ENCODE results near the gene CAB39L.

The CAB39L gene

GRCh38 chr13:49376121-49376520, 67.7 kb downstream of the CAB39L start:
- DNase-seq (ENCODE audit: low spot score) = no peak
- H3K79me1 ChIP-seq (ENCODE audit: low read depth, low read length) = no peaks in the 10 kb centered on the region
- no peaks in the 10 kb centered on the region for H3K4me1 ChIP-seq (ENCODE audit: control insufficient read depth in 2 of 2, insufficient read depth in 1 of 2, low read depth in 1 of 2, low read length in 2 of 2)
- H2AFZ ChIP-seq (ENCODE audit: low read length) = no peak overlapping the region
- H2BK12ac ChIP-seq (ENCODE audit: low read length) = no peak overlapping the region
- H4K91ac ChIP-seq (ENCODE audit: low read depth, low read length, poor library complexity) = no peak overlapping the region
- H2BK5ac ChIP-seq (ENCODE audit: low read length) = no peak overlapping the region
- H2BK15ac ChIP-seq (ENCODE audit: low read length) = no peak overlapping the region
- H3K18ac ChIP-seq (ENCODE audit: low read length) = no peak overlapping the region
- H3K27me3 ChIP-seq (ENCODE audit: control insufficient read depth in 3 of 3, insufficient read depth in 3 of 3, low read depth in 1 of 3, low read length in 3 of 3) = no peaks in the 10 kb centered on the region
- H3K9ac ChIP-seq (ENCODE audit: low read depth, low read length, poor library complexity) = no peak overlapping the region
- no peak overlapping the region for H3K4me3 ChIP-seq (ENCODE audit: low read length in 2 of 2)
- no peak overlapping the region for H3K4ac ChIP-seq (ENCODE audit: low read length)
- no peak overlapping the region for H3K23ac ChIP-seq (ENCODE audit: low read depth, low read length, poor library complexity)
- no peak overlapping the region for H3K27ac ChIP-seq (replicated peaks; ENCODE audit: low read length)
- no peak overlapping the region for H3K14ac ChIP-seq (ENCODE audit: low read length)
- H2AK5ac ChIP-seq (ENCODE audit: low read depth, low read length) = no peak overlapping the region
- no peak overlapping the region for H3K4me2 ChIP-seq (ENCODE audit: insufficient read depth, low read length, poor library complexity, severe bottlenecking)
- H4K8ac ChIP-seq (ENCODE audit: low read depth, low read length) = no peak overlapping the region
- WGBS, 2 donors (ENCODE audit: extremely low coverage in 2 of 2, insufficient read length in 2 of 2, insufficient replicate concordance in 1 of 2) = no CpG with 5 or more reads among the region's 3 CpGs
- H3K36me3 ChIP-seq (replicated peaks in 1 of 2; ENCODE audit: control insufficient read depth in 2 of 2, insufficient read depth in 2 of 2, low read length in 2 of 2) = no peaks in the 10 kb centered on the region
- H2BK120ac ChIP-seq (ENCODE audit: low read depth, low read length) = no peak overlapping the region
- no peaks in the 10 kb centered on the region for H3K9me3 ChIP-seq (replicated peaks in 1 of 2; ENCODE audit: control insufficient read depth in 2 of 2, insufficient read depth in 1 of 2, low read depth in 1 of 2, low read length in 2 of 2)

GRCh38 chr13:49374585-49375290, 69.1 kb downstream of the CAB39L start:
- no peak overlapping the region for H3K4ac ChIP-seq (ENCODE audit: low read length)
- H2BK12ac ChIP-seq (ENCODE audit: low read length) = no peak overlapping the region
- H3K4me2 ChIP-seq (ENCODE audit: insufficient read depth, low read length, poor library complexity, severe bottlenecking) = no peak overlapping the region
- H3K9me3 ChIP-seq (replicated peaks in 1 of 2; ENCODE audit: control insufficient read depth in 2 of 2, insufficient read depth in 1 of 2, low read depth in 1 of 2, low read length in 2 of 2) = no peaks in the 10 kb centered on the region
- H3K18ac ChIP-seq (ENCODE audit: low read length) = no peak overlapping the region
- H3K27me3 ChIP-seq (ENCODE audit: control insufficient read depth in 3 of 3, insufficient read depth in 3 of 3, low read depth in 1 of 3, low read length in 3 of 3) = no peaks in the 10 kb centered on the region
- no peak overlapping the region for H2BK120ac ChIP-seq (ENCODE audit: low read depth, low read length)
- WGBS, 2 donors (ENCODE audit: extremely low coverage in 2 of 2, insufficient read length in 2 of 2, insufficient replicate concordance in 1 of 2) = no CpG with 5 or more reads among the region's 4 CpGs
- H3K27ac ChIP-seq (replicated peaks; ENCODE audit: low read length) = no peak overlapping the region
- no peak overlapping the region for H3K9ac ChIP-seq (ENCODE audit: low read depth, low read length, poor library complexity)
- no peaks in the 10 kb centered on the region for H3K36me3 ChIP-seq (replicated peaks in 1 of 2; ENCODE audit: control insufficient read depth in 2 of 2, insufficient read depth in 2 of 2, low read length in 2 of 2)
- H3K4me1 ChIP-seq (ENCODE audit: control insufficient read depth in 2 of 2, insufficient read depth in 1 of 2, low read depth in 1 of 2, low read length in 2 of 2) = peaks cover 0 to 3% of the 10 kb centered on the region in 2 donors
- H2AFZ ChIP-seq (ENCODE audit: low read length) = no peak overlapping the region
- no peak overlapping the region for H2BK5ac ChIP-seq (ENCODE audit: low read length)
- no peak overlapping the region for H4K8ac ChIP-seq (ENCODE audit: low read depth, low read length)
- DNase-seq (ENCODE audit: low spot score) = no peak
- no peak overlapping the region for H4K91ac ChIP-seq (ENCODE audit: low read depth, low read length, poor library complexity)
- H2AK5ac ChIP-seq (ENCODE audit: low read depth, low read length) = no peak overlapping the region
- no peak overlapping the region for H3K14ac ChIP-seq (ENCODE audit: low read length)
- no peak overlapping the region for H2BK15ac ChIP-seq (ENCODE audit: low read length)
- no peaks in the 10 kb centered on the region for H3K79me1 ChIP-seq (ENCODE audit: low read depth, low read length)
- no peak overlapping the region for H3K23ac ChIP-seq (ENCODE audit: low read depth, low read length, poor library complexity)
- no peak overlapping the region for H3K4me3 ChIP-seq (ENCODE audit: low read length in 2 of 2)

GRCh38 chr13:49373716-49374115, 70.1 kb downstream of the CAB39L start:
- Histone ChIP-seq H2AFZ (ENCODE audit: low read length) (no peak overlapping the region), H3K36me3 (replicated peaks in 1 of 2; ENCODE audit: control insufficient read depth in 2 of 2, insufficient read depth in 2 of 2, low read length in 2 of 2) (no peaks in the 10 kb centered on the region), H2BK12ac (ENCODE audit: low read length) (no peak overlapping the region), H3K79me1 (ENCODE audit: low read depth, low read length) (no peaks in the 10 kb centered on the region), H3K9me3 (replicated peaks in 1 of 2; ENCODE audit: control insufficient read depth in 2 of 2, insufficient read depth in 1 of 2, low read depth in 1 of 2, low read length in 2 of 2) (no peaks in the 10 kb centered on the region), H2AK5ac (ENCODE audit: low read depth, low read length) (no peak overlapping the region), H2BK5ac (ENCODE audit: low read length) (no peak overlapping the region), H2BK120ac (ENCODE audit: low read depth, low read length) (no peak overlapping the region), H3K14ac (ENCODE audit: low read length) (no peak overlapping the region), H3K4me2 (ENCODE audit: insufficient read depth, low read length, poor library complexity, severe bottlenecking) (no peak overlapping the region), H4K8ac (ENCODE audit: low read depth, low read length) (no peak overlapping the region), H3K18ac (ENCODE audit: low read length) (no peak overlapping the region), H4K91ac (ENCODE audit: low read depth, low read length, poor library complexity) (no peak overlapping the region), H3K27me3 (ENCODE audit: control insufficient read depth in 3 of 3, insufficient read depth in 3 of 3, low read depth in 1 of 3, low read length in 3 of 3) (no peaks in the 10 kb centered on the region), H3K23ac (ENCODE audit: low read depth, low read length, poor library complexity) (no peak overlapping the region), H3K27ac (replicated peaks; ENCODE audit: low read length) (no peak overlapping the region), H3K9ac (ENCODE audit: low read depth, low read length, poor library complexity) (no peak overlapping the region), H2BK15ac (ENCODE audit: low read length) (no peak overlapping the region), H3K4ac (ENCODE audit: low read length) (no peak overlapping the region), H3K4me1 (ENCODE audit: control insufficient read depth in 2 of 2, insufficient read depth in 1 of 2, low read depth in 1 of 2, low read length in 2 of 2) (peaks cover 0 to 3% of the 10 kb centered on the region in 2 donors), H3K4me3 (ENCODE audit: low read length in 2 of 2) (no peak overlapping the region)
- no peak for DNase-seq (ENCODE audit: low spot score)
- no CpG with 5 or more reads among the region's 2 CpGs for WGBS, 2 donors (ENCODE audit: extremely low coverage in 2 of 2, insufficient read length in 2 of 2, insufficient replicate concordance in 1 of 2)

GRCh38 chr13:49371943-49372613, 71.8 kb downstream of the CAB39L start:
- Histone ChIP-seq H2BK5ac (ENCODE audit: low read length) (no peak overlapping the region), H3K14ac (ENCODE audit: low read length) (no peak overlapping the region), H3K9me3 (replicated peaks in 1 of 2; ENCODE audit: control insufficient read depth in 2 of 2, insufficient read depth in 1 of 2, low read depth in 1 of 2, low read length in 2 of 2) (no peaks in the 10 kb centered on the region), H3K4me1 (ENCODE audit: control insufficient read depth in 2 of 2, insufficient read depth in 1 of 2, low read depth in 1 of 2, low read length in 2 of 2) (peaks cover 0 to 3% of the 10 kb centered on the region in 2 donors), H3K23ac (ENCODE audit: low read depth, low read length, poor library complexity) (no peak overlapping the region), H2AK5ac (ENCODE audit: low read depth, low read length) (no peak overlapping the region), H3K4ac (ENCODE audit: low read length) (no peak overlapping the region), H3K9ac (ENCODE audit: low read depth, low read length, poor library complexity) (no peak overlapping the region), H3K27ac (replicated peaks; ENCODE audit: low read length) (no peak overlapping the region), H2BK15ac (ENCODE audit: low read length) (no peak overlapping the region), H3K27me3 (ENCODE audit: control insufficient read depth in 3 of 3, insufficient read depth in 3 of 3, low read depth in 1 of 3, low read length in 3 of 3) (no peaks in the 10 kb centered on the region), H3K4me2 (ENCODE audit: insufficient read depth, low read length, poor library complexity, severe bottlenecking) (no peak overlapping the region), H3K4me3 (ENCODE audit: low read length in 2 of 2) (no peak overlapping the region), H3K18ac (ENCODE audit: low read length) (no peak overlapping the region), H3K79me1 (ENCODE audit: low read depth, low read length) (no peaks in the 10 kb centered on the region), H4K91ac (ENCODE audit: low read depth, low read length, poor library complexity) (no peak overlapping the region), H4K8ac (ENCODE audit: low read depth, low read length) (no peak overlapping the region), H2BK12ac (ENCODE audit: low read length) (no peak overlapping the region), H2BK120ac (ENCODE audit: low read depth, low read length) (no peak overlapping the region), H3K36me3 (replicated peaks in 1 of 2; ENCODE audit: control insufficient read depth in 2 of 2, insufficient read depth in 2 of 2, low read length in 2 of 2) (no peaks in the 10 kb centered on the region), H2AFZ (ENCODE audit: low read length) (no peak overlapping the region)
- WGBS, 2 donors (ENCODE audit: extremely low coverage in 2 of 2, insufficient read length in 2 of 2, insufficient replicate concordance in 1 of 2) = no CpG with 5 or more reads among the region's 4 CpGs
- DNase-seq (ENCODE audit: low spot score) = no peak
